Transverse colon (tissue), 3 donors: ENCODE results near the gene SMIM11.

Experiments used
- EP300 ChIP-seq: sonication (generic); formaldehyde crosslinking; IDR thresholded peaks from one replicate; pipeline ENCODE4 v1.6.1; 2017; ENCODE audit warnings: antibody characterized with exemption, low read depth
- POLR2A ChIP-seq: fragments of 450-650 bp; IDR thresholded peaks from one replicate; pipeline ENCODE4 v1.6.1; 2016; ENCODE audit warnings: antibody characterized with exemption, mild to moderate bottlenecking, moderate library complexity
- TF ChIP-seq, protein P1 (sequence below), 5 experiments: fragments of 200-600 bp in 3 of 5; fragments of 450-650 bp in 2 of 5; sonication (generic) in 3 of 5; IDR thresholded peaks; 1 replicate in 2 of 5; 2 replicates in 3 of 5; pipeline ENCODE4 v1.5.1; 2016 to 2017; ENCODE audit warnings: antibody characterized with exemption in 5 of 5, inconsistent platforms in 3 of 5, mild to moderate bottlenecking in 2 of 5, moderate library complexity in 1 of 5

DNA sequence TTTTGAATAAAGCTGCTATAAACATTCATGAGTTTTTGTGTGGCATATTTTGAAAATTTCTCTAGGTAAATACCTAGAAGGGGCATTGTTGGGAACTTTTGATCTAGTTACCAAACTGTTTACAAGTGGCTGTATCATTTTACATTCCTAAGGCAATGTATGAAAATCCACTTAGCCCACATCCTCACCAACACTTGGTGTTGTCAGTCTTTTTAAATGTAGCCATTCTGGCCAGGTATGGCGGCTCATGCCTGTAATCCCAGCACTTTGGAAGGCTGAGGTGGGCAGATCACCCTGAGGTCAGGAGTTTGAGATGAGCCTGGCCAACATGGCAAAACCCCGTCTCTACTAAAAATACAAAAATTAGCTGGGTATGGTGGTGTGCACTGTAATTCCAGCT is 17.4 kb upstream of the SMIM11 start:
- TF ChIP-seq, protein P1, sequence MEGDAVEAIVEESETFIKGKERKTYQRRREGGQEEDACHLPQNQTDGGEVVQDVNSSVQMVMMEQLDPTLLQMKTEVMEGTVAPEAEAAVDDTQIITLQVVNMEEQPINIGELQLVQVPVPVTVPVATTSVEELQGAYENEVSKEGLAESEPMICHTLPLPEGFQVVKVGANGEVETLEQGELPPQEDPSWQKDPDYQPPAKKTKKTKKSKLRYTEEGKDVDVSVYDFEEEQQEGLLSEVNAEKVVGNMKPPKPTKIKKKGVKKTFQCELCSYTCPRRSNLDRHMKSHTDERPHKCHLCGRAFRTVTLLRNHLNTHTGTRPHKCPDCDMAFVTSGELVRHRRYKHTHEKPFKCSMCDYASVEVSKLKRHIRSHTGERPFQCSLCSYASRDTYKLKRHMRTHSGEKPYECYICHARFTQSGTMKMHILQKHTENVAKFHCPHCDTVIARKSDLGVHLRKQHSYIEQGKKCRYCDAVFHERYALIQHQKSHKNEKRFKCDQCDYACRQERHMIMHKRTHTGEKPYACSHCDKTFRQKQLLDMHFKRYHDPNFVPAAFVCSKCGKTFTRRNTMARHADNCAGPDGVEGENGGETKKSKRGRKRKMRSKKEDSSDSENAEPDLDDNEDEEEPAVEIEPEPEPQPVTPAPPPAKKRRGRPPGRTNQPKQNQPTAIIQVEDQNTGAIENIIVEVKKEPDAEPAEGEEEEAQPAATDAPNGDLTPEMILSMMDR (IDR thresholded peaks at IDR 0.05) = no peak
- no peak for TF ChIP-seq EP300
- TF ChIP-seq POLR2A = no peak
